Endothelial cell of umbilical vein (primary cell): Measurements from ENCODE around the gene RBM47. TPM values are rescaled to one million over a fixed set of nuclear protein-coding genes. Genes with fewer than 3 reads are reported as not detected.

Experiments used
- BruUV-seq: library from RNA; stranded (reverse); fragments of 400-500 nt; replicated peaks from 2 replicates; lab custom pipeline; 2021; lab: Mats Ljungman, UMichigan
- CTCF ChIA-PET: fragments of 300-600, 350-600 bp; sonication (Branson Sonifier 250); formaldehyde crosslinking; loops from one replicate; lab custom pipeline; 2021; ENCODE audit warnings: antibody characterized with exemption, inconsistent platforms; lab: Charles Lee
- POLR2A ChIA-PET: fragments of 300-600, 350-600 bp; sonication (Branson Sonifier 250); formaldehyde crosslinking; loops from one replicate; lab custom pipeline; 2021; ENCODE audit warnings: antibody characterized with exemption, inconsistent platforms; lab: Charles Lee
- DNase-seq: peaks from one replicate; pipeline ENCODE4 v3.0.0-alpha.2; 2011; ENCODE audit warnings: low read depth, low spot score
- FAIRE-seq: peaks from 2 replicates; lab custom pipeline; 2011; peaks lifted over from hg19 to GRCh38; lab: Jason Lieb, UNC
- H2AFZ ChIP-seq: 2 replicates; pipeline ENCODE4 v1.6.0; 2012; ENCODE audit warnings: low read depth, low read length, control low read depth, inconsistent platforms
- H3K27ac ChIP-seq: 2 replicates; pipeline ENCODE4 v1.5.1; 2011; ENCODE audit warnings: low read depth, mild to moderate bottlenecking, control low read depth, low read length, moderate library complexity; ENCODE audit not compliant: insufficient read depth
- H3K27me3 ChIP-seq, 2 experiments: 2 replicates each; pipeline versions ENCODE4 v1.6.0 to v1.6.1; 2011; ENCODE audit warnings: low read length in 2 of 2, mixed read lengths in 1 of 2; ENCODE audit not compliant: control insufficient read depth in 2 of 2, insufficient read depth in 2 of 2
- H3K36me3 ChIP-seq, 2 experiments: 2 replicates in 1 of 2; 3 replicates in 1 of 2; pipeline ENCODE4 v1.5.1; 2011; ENCODE audit warnings: low read length in 2 of 2, mild to moderate bottlenecking in 1 of 2, moderate library complexity in 1 of 2; ENCODE audit not compliant: control insufficient read depth in 2 of 2, insufficient read depth in 2 of 2; ENCODE audit errors: extremely low read depth in 1 of 2
- H3K4me1 ChIP-seq: 3 replicates; pipeline ENCODE4 v1.5.1; 2011; ENCODE audit warnings: mild to moderate bottlenecking, low read length; ENCODE audit not compliant: control insufficient read depth, insufficient read depth; ENCODE audit errors: extremely low read depth
- H3K4me2 ChIP-seq: 2 replicates; pipeline ENCODE4 v1.6.1; 2011; ENCODE audit warnings: low read length, control low read depth, mixed read lengths; ENCODE audit not compliant: insufficient read depth
- H3K4me3 ChIP-seq, 3 experiments: fragments of 200-600 bp in 1 of 3; sonication (generic), shearing (Covaris generic) in 1 of 3; replicated peaks in 1 of 3; 2 replicates each; pipeline ENCODE4 v1.5.1; 2011 to 2016; ENCODE audit warnings: control low read depth in 3 of 3, low read length in 3 of 3, mild to moderate bottlenecking in 2 of 3, inconsistent platforms in 1 of 3, low read depth in 1 of 3, moderate library complexity in 1 of 3; ENCODE audit not compliant: insufficient read depth in 1 of 3
- H3K79me2 ChIP-seq: 2 replicates; pipeline ENCODE4 v1.6.0; 2012; ENCODE audit warnings: low read length, inconsistent platforms; ENCODE audit not compliant: control insufficient read depth, insufficient read depth
- H3K9ac ChIP-seq: replicated peaks from 2 replicates; pipeline ENCODE3; 2011; ENCODE audit warnings: low read length, control low read depth; ENCODE audit not compliant: insufficient read depth; ENCODE audit errors: extremely low read depth
- H3K9me1 ChIP-seq: replicated peaks from 3 replicates; pipeline ENCODE4 v1.6.0; 2011; ENCODE audit warnings: mild to moderate bottlenecking, low read length; ENCODE audit not compliant: control insufficient read depth, insufficient read depth; ENCODE audit errors: extremely low read depth
- H3K9me3 ChIP-seq: replicated peaks from 2 replicates; pipeline ENCODE4 v1.5.1; 2012; ENCODE audit warnings: low read length, inconsistent platforms; ENCODE audit not compliant: control insufficient read depth, insufficient read depth
- H4K20me1 ChIP-seq: replicated peaks from 2 replicates; pipeline ENCODE3; 2011; ENCODE audit warnings: mild to moderate bottlenecking, low read length; ENCODE audit not compliant: control insufficient read depth, insufficient read depth; ENCODE audit errors: extremely low read depth
- CTCF ChIP-seq, 2 donors: IDR thresholded peaks; 1 replicate in 1 of 2; 2 replicates in 1 of 2; pipeline ENCODE4 v1.5.1; 2011; ENCODE audit warnings: low read length in 2 of 2, mild to moderate bottlenecking in 2 of 2, moderate library complexity in 2 of 2, control low read depth in 1 of 2, inconsistent platforms in 1 of 2, low read depth in 1 of 2; ENCODE audit not compliant: insufficient read depth in 1 of 2; ENCODE audit errors: extremely low read depth in 1 of 2
- EZH2 ChIP-seq: IDR thresholded peaks from 2 replicates; pipeline ENCODE4 v1.6.1; 2012; ENCODE audit warnings: borderline replicate concordance, low read depth, mild to moderate bottlenecking, moderate library complexity, low read length, inconsistent platforms; ENCODE audit not compliant: severe bottlenecking
- FOS ChIP-seq: IDR thresholded peaks from 2 replicates; pipeline ENCODE4 v1.6.1; 2011; ENCODE audit warnings: mild to moderate bottlenecking, low read length, moderate library complexity, borderline replicate concordance; ENCODE audit not compliant: insufficient read depth
- GATA2 ChIP-seq: IDR thresholded peaks from 2 replicates; pipeline ENCODE4 v1.7.0; 2011; ENCODE audit warnings: low read depth, mild to moderate bottlenecking, moderate library complexity, mixed read lengths, low read length; ENCODE audit not compliant: insufficient read length, insufficient read depth
- JUN ChIP-seq: IDR thresholded peaks from 2 replicates; pipeline ENCODE4 v1.6.1; 2011; ENCODE audit warnings: borderline replicate concordance, low read depth; ENCODE audit not compliant: insufficient read length, insufficient read depth
- MAX ChIP-seq: IDR thresholded peaks from 2 replicates; pipeline ENCODE4 v1.6.1; 2011; ENCODE audit not compliant: insufficient read depth, insufficient read length
- MYC ChIP-seq: IDR thresholded peaks from one replicate; pipeline ENCODE4 v1.6.1; 2011; ENCODE audit warnings: mild to moderate bottlenecking, low read depth, low read length
- POLR2A ChIP-seq: IDR thresholded peaks from 2 replicates; pipeline ENCODE4 v1.6.1; 2012; ENCODE audit warnings: low read depth, mild to moderate bottlenecking, control low read depth, low read length
- POLR2AphosphoS5 ChIP-seq: IDR thresholded peaks from 2 replicates; pipeline ENCODE4 v1.6.1; 2012; ENCODE audit warnings: low read depth, mild to moderate bottlenecking, control low read depth, low read length, moderate library complexity; ENCODE audit not compliant: insufficient read depth
- dilution Hi-C: fragments of 300-500 bp; cut with MboI; formaldehyde crosslinking; loops from one replicate; pipeline ENCODE4 v1.15.0; 2019; ENCODE audit warnings: low sequenced_read_pairs; ENCODE audit not compliant: extremely low pct_ligation_motif_present
- intact Hi-C: fragments of 100-400 bp; cut with micrococcal nuclease; formaldehyde crosslinking; loops from one replicate; pipeline ENCODE4 v1.10.0; 2022
- polyA plus RNA-seq, 4 experiments: library from polyadenylated mRNA; depleted of rRNA in 3 of 4; stranded (reverse) in 3 of 4; unstranded in 1 of 4; fragments of >200 nt; gene quantifications; 2 replicates each; pipeline versions ENCODE4 v1.2.1 to v1.2.3, GENCODE V29; 2011 to 2012; ENCODE audit warnings: missing spikeins in 1 of 4
- total RNA-seq: library from RNA; stranded (reverse); gene quantifications from 2 replicates; pipeline ENCODE4 v1.2.3, GENCODE V29; 2021

Gene RBM47
- total and polyA plus RNA-seq, 2 donors (not counting 3 experiments of a cell fraction or from before 2014, with no cell fraction given) = not detected

GRCh38 chr4:40524366-40525041, 105.2 kb downstream of the RBM47 start:
- Histone ChIP-seq H4K20me1 (no peaks in the 10 kb centered on the region), H3K9me3 (no peaks in the 10 kb centered on the region), H3K4me2 (no peak overlapping the region), H3K4me1 (no peaks in the 10 kb centered on the region), H3K4me3 (no peak overlapping the region), H3K9ac (no peak overlapping the region), H3K9me1 (no peaks in the 10 kb centered on the region), H3K27me3 (no peaks in the 10 kb centered on the region), H3K36me3 (no peaks in the 10 kb centered on the region), H3K27ac (no peak overlapping the region), H3K79me2 (no peaks in the 10 kb centered on the region), H2AFZ (no peak overlapping the region)
- BruUV-seq = no TSS peak
- intact Hi-C loops = no loop called here
- no peak for DNase-seq
- CTCF ChIA-PET = no interaction called here
- no peak for FAIRE-seq
- POLR2A ChIA-PET = no interaction called here
- TF ChIP-seq POLR2AphosphoS5 = no peak
- TF ChIP-seq GATA2 = no peak
- no peak for TF ChIP-seq POLR2A
- no peak for TF ChIP-seq FOS
- no peak for TF ChIP-seq EZH2
- TF ChIP-seq MAX = no peak
- no peak for TF ChIP-seq JUN
- no peak for TF ChIP-seq CTCF (IDR thresholded peaks at IDR 0.05; ENCODE audit: extremely low read depth in 1 of 2, insufficient read depth in 1 of 2, low read depth in 1 of 2, low read length in 2 of 2)
- TF ChIP-seq MYC = no peak
- dilution Hi-C loops = no loop called here
